HEK293 (cell line): Measurements from ENCODE around the gene NUP210.

ENCODE experiments used
- CTCF ChIA-PET: fragments of 350-600 bp; formaldehyde crosslinking; extraction: SDS; loops from one replicate; lab custom pipeline; 2021; ENCODE audit warnings: antibody characterized with exemption; lab: Yijun Ruan, JAX
- POLR2A ChIA-PET: fragments of 300-600 bp; formaldehyde crosslinking; extraction: SDS; loops from one replicate; lab custom pipeline; 2020; ENCODE audit warnings: antibody characterized with exemption, inconsistent platforms; lab: Yijun Ruan, JAX
- H3K27ac ChIP-seq: fragments of 200-500 bp; sonication (Bioruptor generic); 2 replicates; pipeline ENCODE4 v1.5.1; 2014; ENCODE audit warnings: low read depth, low read length, control low read depth, inconsistent platforms; ENCODE audit errors: extremely low read depth
- H3K36me3 ChIP-seq, 2 experiments: fragments of 200-500 bp in 1 of 2; sonication (Bioruptor generic) in 1 of 2; 1 replicate in 1 of 2; 2 replicates in 1 of 2; pipeline ENCODE4 v1.5.1; 2014 to 2017; ENCODE audit warnings: inconsistent platforms in 2 of 2, low read length in 2 of 2; ENCODE audit not compliant: control insufficient read depth in 2 of 2, insufficient read depth in 1 of 2
- H3K4me1 ChIP-seq: fragments of 200-500 bp; sonication (Bioruptor generic); 2 replicates; pipeline ENCODE4 v1.5.1; 2014; ENCODE audit warnings: mild to moderate bottlenecking, low read length, inconsistent platforms; ENCODE audit not compliant: control insufficient read depth, insufficient read depth
- H3K4me3 ChIP-seq: 2 replicates; pipeline ENCODE4 v1.5.1; 2011; ENCODE audit warnings: low read depth, mild to moderate bottlenecking, control low read depth, low read length, moderate library complexity
- H3K9me3 ChIP-seq: fragments of 200-500 bp; sonication (Bioruptor generic); 2 replicates; pipeline ENCODE4 v1.5.1; 2014; ENCODE audit warnings: low read depth, low read length, inconsistent platforms; ENCODE audit not compliant: control insufficient read depth, insufficient read depth
- ELK4 ChIP-seq: IDR thresholded peaks from 2 replicates; pipeline ENCODE4 v1.6.1; 2011; ENCODE audit warnings: mild to moderate bottlenecking, low read depth, low read length, borderline replicate concordance
- HOXA7 ChIP-seq: sonication (generic); formaldehyde crosslinking; IDR thresholded peaks from 2 replicates; pipeline ENCODE4 v1.8.1; 2022; ENCODE audit warnings: missing genetic modification reagents, borderline replicate concordance
- PATZ1 ChIP-seq: fragments of 450-650 bp; formaldehyde crosslinking; IDR thresholded peaks from 2 replicates; pipeline ENCODE4 v1.5.1; 2016; ENCODE audit warnings: missing biosample characterization, missing genetic modification characterization
- PRDM2 ChIP-seq: fragments of 450-650 bp; formaldehyde crosslinking; IDR thresholded peaks from 2 replicates; pipeline ENCODE4 v1.5.1; 2016; ENCODE audit warnings: missing biosample characterization, missing genetic modification characterization, borderline replicate concordance
- SETDB1 ChIP-seq: IDR thresholded peaks from one replicate; pipeline ENCODE4 v1.6.1; 2017; ENCODE audit warnings: mild to moderate bottlenecking, low read length, moderate library complexity, mixed read lengths; ENCODE audit not compliant: insufficient read length
- WT1 ChIP-seq: fragments of 450-650 bp; formaldehyde crosslinking; IDR thresholded peaks from 2 replicates; pipeline ENCODE4 v1.5.1; 2016; ENCODE audit warnings: missing biosample characterization, missing genetic modification characterization
- ZFP69B ChIP-seq: fragments of 450-650 bp; formaldehyde crosslinking; IDR thresholded peaks from 2 replicates; pipeline ENCODE4 v1.5.1; 2016; ENCODE audit warnings: missing biosample characterization, missing genetic modification characterization
- ZNF132 ChIP-seq: fragments of 450-650 bp; formaldehyde crosslinking; IDR thresholded peaks from 2 replicates; pipeline ENCODE4 v1.5.1; 2017; ENCODE audit warnings: missing biosample characterization, missing genetic modification characterization, borderline replicate concordance
- ZNF266 ChIP-seq: fragments of 450-650 bp; formaldehyde crosslinking; IDR thresholded peaks from 2 replicates; pipeline ENCODE4 v1.5.1; 2016; ENCODE audit warnings: missing biosample characterization, missing genetic modification characterization, low read depth
- ZNF292 ChIP-seq: fragments of 450-650 bp; formaldehyde crosslinking; IDR thresholded peaks from 2 replicates; pipeline ENCODE4 v1.5.1; 2016; ENCODE audit warnings: low read depth, missing biosample characterization, missing genetic modification characterization, borderline replicate concordance
- ZNF394 ChIP-seq: fragments of 450-650 bp; formaldehyde crosslinking; IDR thresholded peaks from 2 replicates; pipeline ENCODE4 v1.5.1; 2016; ENCODE audit warnings: missing biosample characterization, missing genetic modification characterization, mild to moderate bottlenecking, moderate library complexity, borderline replicate concordance
- ZNF416 ChIP-seq: fragments of 450-650 bp; formaldehyde crosslinking; IDR thresholded peaks from 2 replicates; pipeline ENCODE4 v1.5.1; 2016; ENCODE audit warnings: missing biosample characterization, missing genetic modification characterization
- ZNF449 ChIP-seq: fragments of 450-650 bp; formaldehyde crosslinking; IDR thresholded peaks from 2 replicates; pipeline ENCODE4 v1.5.1; 2017; ENCODE audit warnings: missing biosample characterization, mild to moderate bottlenecking, missing genetic modification characterization, moderate library complexity
- ZNF48 ChIP-seq: fragments of 450-650 bp; formaldehyde crosslinking; IDR thresholded peaks from 2 replicates; pipeline ENCODE4 v1.5.1; 2016; ENCODE audit warnings: missing biosample characterization, missing genetic modification characterization
- ZNF488 ChIP-seq: fragments of 450-650 bp; formaldehyde crosslinking; IDR thresholded peaks from 2 replicates; pipeline ENCODE4 v1.5.1; 2016; ENCODE audit warnings: missing biosample characterization, missing genetic modification characterization
- ZNF548 ChIP-seq: fragments of 450-650 bp; formaldehyde crosslinking; IDR thresholded peaks from 2 replicates; pipeline ENCODE4 v1.5.1; 2016; ENCODE audit warnings: missing biosample characterization, missing genetic modification characterization
- ZNF623 ChIP-seq: fragments of 450-650 bp; formaldehyde crosslinking; IDR thresholded peaks from 2 replicates; pipeline ENCODE4 v1.5.1; 2016; ENCODE audit warnings: missing biosample characterization, missing genetic modification characterization
- ZNF704 ChIP-seq: fragments of 450-650 bp; formaldehyde crosslinking; IDR thresholded peaks from 2 replicates; pipeline ENCODE4 v1.5.1; 2016; ENCODE audit warnings: missing biosample characterization, missing genetic modification characterization
- ZNF777 ChIP-seq: fragments of 450-650 bp; formaldehyde crosslinking; IDR thresholded peaks from 2 replicates; pipeline ENCODE4 v1.5.1; 2017; ENCODE audit warnings: missing biosample characterization, missing genetic modification characterization, borderline replicate concordance

NUP210 gene

GRCh38 chr3:13370055-13370454 is 50.1 kb downstream of the NUP210 start:
- Histone ChIP-seq H3K27ac (no peak overlapping the region), H3K9me3 (no peaks in the 10 kb centered on the region), H3K36me3 (peaks cover 17 to 82% of the 10 kb centered on the region in 2 experiments; a peak in 2 of 3 replicates), H3K4me3 (no peak overlapping the region), H3K4me1 (no peaks in the 10 kb centered on the region)
- TF ChIP-seq ZNF48 (tag by site-specific recombination): no peak
- TF ChIP-seq ZNF704 (tag by site-specific recombination): no peak
- CTCF ChIA-PET: no interaction called here
- POLR2A ChIA-PET: no interaction called here

- TF ChIP-seq ZNF548 (tag by site-specific recombination) (no peak), ZNF266 (tag by site-specific recombination) (no peak), PRDM2 (no peak), HOXA7 (no peak), ZNF394 (tag by site-specific recombination) (no peak), ZNF488 (no peak), SETDB1 (no peak), ZNF623 (tag by site-specific recombination) (no peak), ZNF449 (no peak)
- no peaks in the 10 kb centered on the region for H3K4me1 ChIP-seq
- no peaks in the 10 kb centered on the region for H3K9me3 ChIP-seq
- H3K36me3 ChIP-seq: peaks cover 10 to 81% of the 10 kb centered on the region in 2 experiments; a peak in 2 of 3 replicates
- no peak overlapping the region for H3K27ac ChIP-seq
- no peak overlapping the region for H3K4me3 ChIP-seq
- CTCF ChIA-PET: no interaction called here
- POLR2A ChIA-PET: no interaction called here
Observed at GRCh38 chr3:13368834-13369233, 51.3 kb downstream of the NUP210 start.

- no peak overlapping the region for H3K4me3 ChIP-seq
- no peak overlapping the region for H3K27ac ChIP-seq
- ChIA-PET POLR2A (no interaction called here), CTCF (no interaction called here)
- peaks cover 10 to 81% of the 10 kb centered on the region in 2 experiments; a peak in 2 of 3 replicates for H3K36me3 ChIP-seq
- H3K9me3 ChIP-seq: no peaks in the 10 kb centered on the region
- H3K4me1 ChIP-seq: no peaks in the 10 kb centered on the region
- no peak for TF ChIP-seq ZNF292 (tag by site-specific recombination)
- TF ChIP-seq ZFP69B (tag by site-specific recombination): no peak
- TF ChIP-seq ELK4: no peak
- no peak for TF ChIP-seq ZNF132 (tag by site-specific recombination)
- TF ChIP-seq WT1 (tag by site-specific recombination): no peak
- no peak for TF ChIP-seq ZNF416
- no peak for TF ChIP-seq ZNF777 (tag by site-specific recombination)
- no peak for TF ChIP-seq ZNF548 (tag by site-specific recombination)
- TF ChIP-seq PATZ1 (tag by site-specific recombination): no peak
Observed at GRCh38 chr3:13367728-13368127, 52.4 kb downstream of the NUP210 start.
